ENCODE measurements around the gene WWC1.

WWC1 gene

GRCh38 chr5:168301593-168302390, 10.3 kb downstream of the WWC1 start:
- TF ChIP-seq CTCF (IDR thresholded peaks at IDR 0.05; ENCODE audit: low read depth, low read length), result no peak
- in situ Hi-C loops (cut with HindIII; ENCODE audit: low sequenced_read_pairs), result no loop called here
- no peak overlapping the region for H3K4me3 ChIP-seq (ENCODE audit: low read depth, low read length)
- DNase-seq (ENCODE audit: low read depth, low spot score), result no peak

GRCh38 chr5:168302785-168303184, 11.3 kb downstream of the WWC1 start:
- TF ChIP-seq CTCF (IDR thresholded peaks at IDR 0.05; ENCODE audit: low read depth, low read length), result no peak
- DNase-seq (ENCODE audit: low read depth, low spot score), result no peak
- in situ Hi-C loops (cut with HindIII; ENCODE audit: low sequenced_read_pairs), result no loop called here
- no peak overlapping the region for H3K4me3 ChIP-seq (ENCODE audit: low read depth, low read length)

GRCh38 chr5:168303393-168304025, 12.1 kb downstream of the WWC1 start:
- TF ChIP-seq CTCF (IDR thresholded peaks at IDR 0.05; ENCODE audit: low read depth, low read length), result no peak
- in situ Hi-C loops (cut with HindIII; ENCODE audit: low sequenced_read_pairs), result no loop called here
- no peak for DNase-seq (ENCODE audit: low read depth, low spot score)
- no peak overlapping the region for H3K4me3 ChIP-seq (ENCODE audit: low read depth, low read length)

- no peak for DNase-seq (ENCODE audit: low read depth, low spot score)
- no peak for TF ChIP-seq CTCF (IDR thresholded peaks at IDR 0.05; ENCODE audit: low read depth, low read length)
- in situ Hi-C loops (cut with HindIII; ENCODE audit: low sequenced_read_pairs), result no loop called here
- no peak overlapping the region for H3K4me3 ChIP-seq (ENCODE audit: low read depth, low read length)
Observed at GRCh38 chr5:168304349-168304748, 12.9 kb downstream of the WWC1 start.

- no peak overlapping the region for H3K4me3 ChIP-seq (ENCODE audit: low read depth, low read length)
- in situ Hi-C loops (cut with HindIII; ENCODE audit: low sequenced_read_pairs), result no loop called here
- no peak for TF ChIP-seq CTCF (IDR thresholded peaks at IDR 0.05; ENCODE audit: low read depth, low read length)
- no peak for DNase-seq (ENCODE audit: low read depth, low spot score)
Observed at GRCh38 chr5:168305281-168305680, 13.8 kb downstream of the WWC1 start.

- no peak overlapping the region for H3K4me3 ChIP-seq (ENCODE audit: low read depth, low read length)
- DNase-seq (ENCODE audit: low read depth, low spot score), result no peak
- in situ Hi-C loops (cut with HindIII; ENCODE audit: low sequenced_read_pairs), result no loop called here
- TF ChIP-seq CTCF (IDR thresholded peaks at IDR 0.05; ENCODE audit: low read depth, low read length), result no peak
Observed at GRCh38 chr5:168307022-168307421, 15.6 kb downstream of the WWC1 start.

Measured in astrocyte of the spinal cord (primary cell).